Hepatocyte (in vitro differentiated cells): ENCODE data around the gene GAS5.

Experiments
- EZH2phosphoT487 ChIP-seq: fragments of 200-600 bp; sonication (generic); IDR thresholded peaks from one replicate; pipeline ENCODE4 v1.6.1; 2018; ENCODE audit warnings: antibody characterized with exemption, mild to moderate bottlenecking, low read depth, moderate library complexity; ENCODE audit not compliant: unreplicated experiment, severe bottlenecking
- TF ChIP-seq, protein P1 (sequence below): fragments of 200-600 bp; sonication (generic); IDR thresholded peaks from 2 replicates; pipeline ENCODE4 v1.5.1; 2016; ENCODE audit warnings: antibody characterized with exemption, mild to moderate bottlenecking; ENCODE audit not compliant: poor library complexity

DNA sequence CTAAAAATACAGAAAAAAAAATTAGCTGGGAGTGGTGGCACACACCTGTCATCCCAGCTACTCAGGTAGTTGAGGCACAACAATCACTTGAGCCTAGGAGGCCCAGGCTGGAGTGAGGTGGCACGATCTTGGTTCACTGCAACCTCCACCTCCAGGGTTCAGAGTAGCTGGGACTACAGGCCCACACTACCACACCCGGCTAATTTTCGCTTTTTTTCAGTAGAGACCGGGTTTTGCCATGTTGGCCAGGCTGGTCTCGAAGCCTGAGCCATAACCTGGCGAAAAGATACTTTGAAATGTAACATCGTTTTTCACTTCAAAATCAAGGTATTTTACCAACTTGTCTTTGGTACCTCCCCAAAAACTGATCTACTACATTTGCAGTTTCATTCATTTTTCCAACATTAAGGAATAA lies 6.1 kb downstream of the GAS5 start:
- no peak for TF ChIP-seq EZH2phosphoT487
- TF ChIP-seq, protein P1, sequence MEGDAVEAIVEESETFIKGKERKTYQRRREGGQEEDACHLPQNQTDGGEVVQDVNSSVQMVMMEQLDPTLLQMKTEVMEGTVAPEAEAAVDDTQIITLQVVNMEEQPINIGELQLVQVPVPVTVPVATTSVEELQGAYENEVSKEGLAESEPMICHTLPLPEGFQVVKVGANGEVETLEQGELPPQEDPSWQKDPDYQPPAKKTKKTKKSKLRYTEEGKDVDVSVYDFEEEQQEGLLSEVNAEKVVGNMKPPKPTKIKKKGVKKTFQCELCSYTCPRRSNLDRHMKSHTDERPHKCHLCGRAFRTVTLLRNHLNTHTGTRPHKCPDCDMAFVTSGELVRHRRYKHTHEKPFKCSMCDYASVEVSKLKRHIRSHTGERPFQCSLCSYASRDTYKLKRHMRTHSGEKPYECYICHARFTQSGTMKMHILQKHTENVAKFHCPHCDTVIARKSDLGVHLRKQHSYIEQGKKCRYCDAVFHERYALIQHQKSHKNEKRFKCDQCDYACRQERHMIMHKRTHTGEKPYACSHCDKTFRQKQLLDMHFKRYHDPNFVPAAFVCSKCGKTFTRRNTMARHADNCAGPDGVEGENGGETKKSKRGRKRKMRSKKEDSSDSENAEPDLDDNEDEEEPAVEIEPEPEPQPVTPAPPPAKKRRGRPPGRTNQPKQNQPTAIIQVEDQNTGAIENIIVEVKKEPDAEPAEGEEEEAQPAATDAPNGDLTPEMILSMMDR = no peak
